HCT116 (cell line): ENCODE results near the gene TTYH2. TPM values are rescaled to one million over a fixed set of nuclear protein-coding genes. Genes with fewer than 3 reads are reported as not detected.

Experiments used
- ATAC-seq: fragments of 200-7000 bp; cut with Tn5 transposase; 2 replicates; pipeline ENCODE4 v1.9.1; 2020; ENCODE audit warnings: mild to moderate bottlenecking, moderate library complexity
- BruUV-seq: library from RNA; stranded (reverse); fragments of 400-500 nt; replicated peaks from 2 replicates; lab custom pipeline; 2021; lab: Mats Ljungman, UMichigan
- CTCF ChIA-PET: fragments of 300-600 bp; sonication (Branson Sonifier 250); formaldehyde crosslinking; loops from one replicate; lab custom pipeline; 2021; ENCODE audit warnings: antibody characterized with exemption; lab: Charles Lee
- POLR2A ChIA-PET: fragments of 300-600, 350-600 bp; sonication (Branson Sonifier 250); formaldehyde crosslinking; loops from one replicate; lab custom pipeline; 2021; ENCODE audit warnings: antibody characterized with exemption; lab: Charles Lee
- RAD21 ChIA-PET, 2 experiments: fragments of 300-600 bp; sonication (Branson Sonifier 250); formaldehyde crosslinking; loops; one replicate each; lab custom pipeline; 2023; ENCODE audit warnings: low total read pairs in 2 of 2; ENCODE audit not compliant: uncharacterized antibody in 2 of 2, unreplicated experiment in 2 of 2, low non-redundant PET in 1 of 2; lab: Charles Lee
- DNase-seq: peaks from one replicate; pipeline ENCODE4 v3.0.0-alpha.2; 2010; ENCODE audit warnings: low read depth, low spot score
- H2AFZ ChIP-seq: fragments of 200-600 bp; shearing (Covaris generic), sonication (generic); 2 replicates; pipeline ENCODE4 v1.6.1; 2017; ENCODE audit warnings: low read depth, mixed run types, mixed read lengths, antibody characterized with exemption, low read length; ENCODE audit not compliant: poor library complexity, severe bottlenecking
- H3K27ac ChIP-seq: 2 replicates; pipeline ENCODE4 v1.5.1; 2012; ENCODE audit warnings: low read depth, low read length
- H3K27me3 ChIP-seq: fragments of 200-600 bp; sonication (generic); 2 replicates; pipeline ENCODE4 v1.6.1; 2016; ENCODE audit warnings: mixed run types, low read length, mixed read lengths; ENCODE audit not compliant: insufficient read depth
- H3K36me3 ChIP-seq, 2 experiments: fragments of 200-500 bp in 1 of 2; fragments of 200-600 bp in 1 of 2; sonication (Bioruptor generic) in 1 of 2; sonication (generic) in 1 of 2; 2 replicates each; pipeline versions ENCODE4 v1.5.1 to v1.6.1; 2014 to 2016; ENCODE audit warnings: low read length in 2 of 2, inconsistent platforms in 1 of 2, mixed read lengths in 1 of 2, mixed run types in 1 of 2; ENCODE audit not compliant: insufficient read depth in 2 of 2, control insufficient read depth in 1 of 2
- H3K4me1 ChIP-seq, 2 experiments: fragments of 200-600 bp in 1 of 2; sonication (generic) in 1 of 2; 2 replicates each; pipeline versions ENCODE4 v1.5.1 to v1.6.1; 2012 to 2017; ENCODE audit warnings: low read length in 2 of 2, inconsistent platforms in 1 of 2, mild to moderate bottlenecking in 1 of 2, mixed read lengths in 1 of 2, mixed run types in 1 of 2, moderate library complexity in 1 of 2; ENCODE audit not compliant: insufficient read depth in 2 of 2, control insufficient read depth in 1 of 2
- H3K4me2 ChIP-seq: fragments of 200-600 bp; sonication (generic); 2 replicates; pipeline ENCODE4 v1.6.1; 2017; ENCODE audit warnings: mixed run types, low read length, mixed read lengths
- H3K4me3 ChIP-seq, 2 experiments: fragments of 200-600 bp in 1 of 2; sonication (generic) in 1 of 2; replicated peaks in 1 of 2; 2 replicates each; pipeline ENCODE4 v1.5.1; 2011 to 2016; ENCODE audit warnings: low read length in 2 of 2, control low read depth in 1 of 2, low read depth in 1 of 2, mild to moderate bottlenecking in 1 of 2, mixed read lengths in 1 of 2, mixed run types in 1 of 2
- H3K79me2 ChIP-seq: fragments of 200-600 bp; sonication (generic); 2 replicates; pipeline ENCODE4 v1.6.1; 2017; ENCODE audit warnings: mild to moderate bottlenecking, mixed run types, low read length, moderate library complexity, mixed read lengths; ENCODE audit not compliant: insufficient read depth
- H3K9ac ChIP-seq: fragments of 200-600 bp; sonication (generic); 2 replicates; pipeline ENCODE4 v1.6.1; 2016; ENCODE audit warnings: low read length, mixed read lengths
- H3K9me2 ChIP-seq: fragments of 200-600 bp; sonication (generic), shearing (Covaris generic); 2 replicates; pipeline ENCODE4 v1.6.1; 2017; ENCODE audit warnings: mixed run types, mild to moderate bottlenecking, moderate library complexity; ENCODE audit not compliant: insufficient read depth
- H3K9me3 ChIP-seq, 2 experiments: fragments of 200-500 bp in 1 of 2; fragments of 200-600 bp in 1 of 2; sonication (Bioruptor generic) in 1 of 2; sonication (generic) in 1 of 2; 2 replicates each; pipeline ENCODE4 v1.6.1; 2014 to 2017; ENCODE audit warnings: low read length in 2 of 2, mixed read lengths in 2 of 2, inconsistent platforms in 1 of 2, low read depth in 1 of 2, mild to moderate bottlenecking in 1 of 2, mixed run types in 1 of 2, moderate library complexity in 1 of 2; ENCODE audit not compliant: control insufficient read depth in 1 of 2, insufficient read depth in 1 of 2
- H4K20me1 ChIP-seq: fragments of 200-600 bp; sonication (generic), shearing (Covaris generic); 2 replicates; pipeline ENCODE4 v1.6.1; 2017; ENCODE audit warnings: mixed run types, mild to moderate bottlenecking, moderate library complexity; ENCODE audit not compliant: insufficient read depth
- ELF1 ChIP-seq: IDR thresholded peaks from 2 replicates; pipeline ENCODE4 v1.6.1; 2012; ENCODE audit warnings: low read depth, borderline replicate concordance
- EZH2phosphoT487 ChIP-seq: fragments of 200-600 bp; IDR thresholded peaks from 2 replicates; pipeline ENCODE4 v1.6.1; 2018; ENCODE audit warnings: antibody characterized with exemption, borderline replicate concordance
- JUND ChIP-seq: IDR thresholded peaks from 2 replicates; pipeline ENCODE4 v1.6.1; 2012
- POLR2A ChIP-seq: IDR thresholded peaks from 2 replicates; pipeline ENCODE4 v1.7.0; 2011; ENCODE audit warnings: borderline replicate concordance; ENCODE audit not compliant: insufficient read depth, insufficient read length; ENCODE audit errors: extremely low read depth
- SIN3A ChIP-seq: IDR thresholded peaks from 2 replicates; pipeline ENCODE4 v1.6.1; 2012; ENCODE audit warnings: low read depth
- SP1 ChIP-seq: IDR thresholded peaks from 2 replicates; pipeline ENCODE4 v1.6.1; 2012; ENCODE audit warnings: low read depth
- TCF7L2 ChIP-seq: IDR thresholded peaks from 2 replicates; pipeline ENCODE4 v1.7.0; 2011; ENCODE audit warnings: borderline replicate concordance, inconsistent platforms; ENCODE audit not compliant: insufficient read depth, insufficient read length; ENCODE audit errors: extremely low read depth
- YY1 ChIP-seq: IDR thresholded peaks from 2 replicates; pipeline ENCODE4 v1.6.1; 2011; ENCODE audit warnings: low read length, low read depth, moderate library complexity, mild to moderate bottlenecking; ENCODE audit not compliant: insufficient replicate concordance; ENCODE audit errors: extremely low read depth
- ZBTB33 ChIP-seq: IDR thresholded peaks from 2 replicates; pipeline ENCODE4 v1.6.1; 2011; ENCODE audit warnings: mild to moderate bottlenecking, low read length, moderate library complexity; ENCODE audit not compliant: insufficient replicate concordance; ENCODE audit errors: extremely low read depth
- ZNF274 ChIP-seq: fragments of 200-500 bp; sonication (Bioruptor generic); IDR thresholded peaks from 2 replicates; pipeline ENCODE4 v1.6.1; 2014; ENCODE audit warnings: mild to moderate bottlenecking, low read depth, low read length, inconsistent platforms
- intact Hi-C: fragments of 100-400 bp; cut with micrococcal nuclease; formaldehyde crosslinking; loops from 2 replicates; pipeline ENCODE4 v1.10.0; 2022
- total RNA-seq: library from RNA; stranded (reverse); gene quantifications from one replicate; pipeline ENCODE4 v1.2.1, GENCODE V29; 2021; ENCODE audit not compliant: unreplicated experiment
- TF ChIP-seq, protein P1 (sequence below): IDR thresholded peaks from 2 replicates; pipeline ENCODE4 v1.6.1; 2012

The TTYH2 gene
- total RNA-seq, 1 experiment from 2014 or later, result 10.8 TPM

GRCh38 chr17:74276051-74276476 is 62.7 kb downstream of the TTYH2 start:
- H3K4me1 ChIP-seq, result no peaks in the 10 kb centered on the region
- H4K20me1 ChIP-seq, result no peaks in the 10 kb centered on the region
- H3K4me2 ChIP-seq, result no peak overlapping the region
- intact Hi-C loops, result no loop called here
- ATAC-seq, result no peak
- 0 out of 2 replicates have a peak, but pooled peaks cover 3% of the 10 kb centered on the region for H3K27me3 ChIP-seq
- no peak overlapping the region for H3K9ac ChIP-seq
- POLR2A ChIA-PET, result no interaction called here
- H3K27ac ChIP-seq, result no peak overlapping the region
- H3K4me3 ChIP-seq, result no peak overlapping the region
- CTCF ChIA-PET, result no interaction called here
- H3K36me3 ChIP-seq, result no peaks in the 10 kb centered on the region
- RAD21 ChIA-PET, result no interaction called here
- H3K9me2 ChIP-seq, result no peaks in the 10 kb centered on the region
- H2AFZ ChIP-seq, result no peak overlapping the region
- no peaks in the 10 kb centered on the region for H3K79me2 ChIP-seq
- H3K9me3 ChIP-seq, result no peaks in the 10 kb centered on the region
- no TSS peak for BruUV-seq
- TF ChIP-seq SIN3A (no peak), EZH2phosphoT487 (no peak), ZBTB33 (no peak), YY1 (no peak), POLR2A (no peak), SP1 (no peak), ZNF274 (no peak), TCF7L2 (no peak), JUND (no peak), ELF1 (no peak)
- TF ChIP-seq, protein P1, sequence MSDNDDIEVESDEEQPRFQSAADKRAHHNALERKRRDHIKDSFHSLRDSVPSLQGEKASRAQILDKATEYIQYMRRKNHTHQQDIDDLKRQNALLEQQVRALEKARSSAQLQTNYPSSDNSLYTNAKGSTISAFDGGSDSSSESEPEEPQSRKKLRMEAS, result no peak
- no peak for DNase-seq
